ENCODE results near the gene HARBI1.

The HARBI1 gene

DNA sequence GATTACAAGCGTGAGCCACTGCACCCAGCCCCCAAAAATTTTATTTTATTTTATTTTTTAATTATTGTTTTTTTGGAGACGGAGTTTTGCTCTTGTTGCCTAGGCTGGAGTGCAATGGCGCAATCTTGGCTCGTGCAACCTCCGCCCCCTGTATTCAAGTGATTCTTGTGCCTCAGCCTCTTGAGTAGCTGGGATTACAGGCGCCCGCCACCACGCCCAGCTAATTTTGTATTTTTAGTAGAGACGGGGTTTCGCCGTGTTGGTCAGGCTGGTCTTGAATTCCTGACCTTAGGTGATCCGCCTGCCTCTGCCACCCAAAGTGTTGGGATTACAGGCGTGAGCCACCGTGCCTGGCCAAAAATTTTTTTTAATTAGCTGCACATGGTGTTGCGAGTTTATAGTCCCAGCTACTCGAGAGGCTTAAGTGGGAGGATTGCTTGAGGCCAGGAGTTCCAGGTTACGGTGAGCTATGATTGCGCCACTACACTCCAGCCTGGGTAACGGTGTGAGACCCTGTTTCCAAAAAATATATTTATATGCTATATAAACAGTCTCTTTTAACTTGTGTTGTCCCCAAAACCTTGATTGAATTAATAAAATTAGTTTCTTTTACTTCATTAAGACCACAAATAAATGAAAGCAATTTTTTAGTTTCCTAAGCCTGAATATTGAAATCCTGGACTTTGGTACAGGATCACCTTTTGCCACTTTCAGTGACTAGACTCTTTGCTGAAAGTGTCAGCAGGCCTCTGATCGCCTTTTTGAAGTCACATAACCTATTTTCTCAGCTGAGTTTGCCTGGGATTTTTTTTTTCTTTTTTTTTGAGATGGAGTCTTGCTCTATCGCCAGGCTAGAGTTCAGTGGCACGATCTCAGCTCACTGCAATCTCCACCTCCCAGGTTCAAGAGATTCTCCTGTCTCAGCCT is 16.5 kb upstream of the HARBI1 start:
- DNase-seq: no peak

DNA sequence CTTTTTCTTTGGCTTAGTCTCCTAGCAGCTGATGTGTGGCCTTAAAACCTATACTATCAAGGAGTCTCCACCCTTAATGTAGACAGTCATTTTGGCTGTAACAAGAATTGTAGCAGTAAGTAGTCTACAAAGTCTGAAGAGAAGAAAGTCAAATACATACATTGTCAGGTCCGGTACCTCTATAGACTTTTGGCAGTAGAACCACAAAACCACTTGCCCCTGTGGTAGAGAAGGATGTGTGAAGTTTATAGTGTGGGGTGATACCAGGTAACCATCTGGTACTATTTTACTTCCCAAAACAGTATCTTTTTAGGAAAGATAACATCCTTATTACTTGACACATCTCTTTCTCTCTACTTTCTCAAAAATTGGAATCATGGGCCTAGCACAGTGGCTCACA is 15.5 kb upstream of the HARBI1 start:
- no peak for DNase-seq

DNA sequence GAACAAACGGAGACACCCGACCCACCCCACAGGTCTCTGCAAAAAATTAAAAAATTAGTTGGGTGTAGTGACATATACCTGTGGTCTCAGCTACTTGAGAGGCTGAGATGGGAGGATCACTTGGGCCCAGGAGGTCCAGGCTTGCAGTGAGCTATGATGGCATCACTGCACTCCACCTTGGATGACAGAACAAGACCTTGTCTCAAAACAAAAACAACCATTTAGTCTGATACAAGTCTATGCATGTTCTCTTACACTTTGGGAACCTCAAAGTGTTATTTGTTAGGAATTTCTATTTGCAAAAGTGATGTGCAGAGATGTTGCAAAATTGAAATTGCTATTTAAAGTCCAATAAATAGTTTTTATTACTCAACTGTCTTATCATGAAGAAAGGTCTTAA is 14.6 kb upstream of the HARBI1 start:
- DNase-seq: no peak

DNA sequence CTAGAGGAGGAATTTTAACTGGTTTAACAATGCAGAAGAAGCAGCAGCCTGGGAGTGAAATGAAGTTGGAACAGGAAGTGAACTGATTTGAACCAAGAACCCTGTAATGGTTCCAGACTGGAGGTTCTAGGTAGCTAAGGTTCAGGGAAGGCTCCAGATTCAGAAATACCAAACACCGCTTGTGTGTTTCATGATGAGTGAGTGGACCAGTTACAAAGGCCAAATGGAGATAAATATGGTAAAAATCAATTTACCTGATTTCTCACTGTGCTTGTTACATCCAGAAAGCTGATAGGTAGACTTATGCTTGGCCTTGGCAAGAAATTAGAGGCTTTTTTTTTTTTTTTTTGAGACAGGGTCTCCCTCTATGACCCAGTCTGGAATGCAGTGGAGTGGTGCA is 13.2 kb upstream of the HARBI1 start:
- DNase-seq: no peak

DNA sequence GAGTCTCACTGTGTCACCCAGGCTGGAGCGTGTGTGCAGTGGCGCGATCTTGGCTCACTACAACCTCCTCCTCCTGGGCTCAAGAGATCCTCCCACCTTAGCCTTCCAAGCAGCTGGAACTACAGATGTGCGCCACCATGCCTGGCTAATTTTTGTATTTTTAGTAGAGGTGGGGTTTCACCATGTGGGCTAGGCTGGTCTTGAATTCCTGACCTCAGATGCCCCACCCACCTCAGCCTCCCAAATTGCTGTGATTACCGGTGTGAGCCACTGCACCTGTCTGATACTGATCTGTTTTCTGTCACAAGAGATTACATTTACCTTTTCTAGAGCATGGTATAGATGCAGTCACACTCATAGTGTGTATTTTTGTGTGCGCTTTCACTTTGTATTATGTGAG is 11.9 kb upstream of the HARBI1 start:
- DNase-seq: no peak

DNA sequence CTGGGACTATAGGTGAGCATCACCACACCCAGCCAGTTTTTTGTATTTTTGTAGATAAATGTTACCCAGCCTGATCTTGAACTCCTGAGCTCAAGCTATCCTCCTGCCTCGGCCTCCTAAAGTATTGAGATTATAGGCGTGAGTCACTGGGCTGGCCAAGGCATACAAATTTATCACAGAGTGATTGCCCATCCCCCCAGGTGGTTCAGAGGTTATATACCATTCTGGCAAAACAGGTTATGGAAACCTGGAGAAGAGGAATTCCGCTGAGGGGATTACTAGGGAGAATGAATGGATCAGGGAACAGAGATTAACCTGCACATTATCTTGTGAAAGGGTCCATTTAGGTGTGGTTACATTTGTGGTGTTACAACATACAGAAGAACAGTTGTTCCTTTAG is 8.4 kb upstream of the HARBI1 start:
- DNase-seq: no peak

DNA sequence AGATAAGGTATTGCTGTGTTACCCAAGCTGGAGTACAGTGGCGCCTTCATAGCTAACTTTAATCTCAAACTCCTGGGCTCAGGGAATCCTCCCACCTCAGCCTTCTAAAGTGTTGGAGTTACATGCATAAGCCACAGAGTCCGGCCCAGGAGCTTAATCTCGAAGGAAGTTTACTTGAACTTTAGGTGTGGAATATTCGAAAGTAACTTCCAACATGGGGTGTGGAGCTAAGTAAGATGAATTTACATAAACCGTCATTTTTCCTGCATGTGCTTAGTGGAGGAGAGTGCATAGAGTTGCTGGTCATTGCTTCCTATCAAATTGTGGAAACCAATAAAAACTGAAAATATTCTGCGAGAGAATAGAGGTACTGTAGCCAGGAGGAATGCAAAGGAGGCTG is 1.8 kb upstream of the HARBI1 start:
- peak; percentile 56 for DNase-seq

DNA sequence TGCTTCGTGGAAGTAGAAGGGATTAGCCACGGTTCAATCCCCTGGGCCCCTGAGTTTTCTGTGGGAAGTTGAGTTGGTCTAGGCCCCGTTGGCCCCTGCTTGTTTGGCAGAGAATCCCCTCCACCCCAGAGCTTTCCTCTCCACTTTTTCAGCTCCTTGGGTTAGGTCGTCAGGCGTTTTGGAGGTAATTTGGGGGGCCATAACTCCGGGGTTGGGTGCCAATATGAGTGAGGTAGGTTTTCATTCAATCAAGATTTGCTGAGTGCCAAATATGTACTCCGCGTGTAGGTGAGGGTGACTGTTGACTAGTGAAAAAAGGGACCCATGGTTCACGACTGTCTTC is 916 bp upstream of the HARBI1 start:
- DNase-seq: no peak

DNA sequence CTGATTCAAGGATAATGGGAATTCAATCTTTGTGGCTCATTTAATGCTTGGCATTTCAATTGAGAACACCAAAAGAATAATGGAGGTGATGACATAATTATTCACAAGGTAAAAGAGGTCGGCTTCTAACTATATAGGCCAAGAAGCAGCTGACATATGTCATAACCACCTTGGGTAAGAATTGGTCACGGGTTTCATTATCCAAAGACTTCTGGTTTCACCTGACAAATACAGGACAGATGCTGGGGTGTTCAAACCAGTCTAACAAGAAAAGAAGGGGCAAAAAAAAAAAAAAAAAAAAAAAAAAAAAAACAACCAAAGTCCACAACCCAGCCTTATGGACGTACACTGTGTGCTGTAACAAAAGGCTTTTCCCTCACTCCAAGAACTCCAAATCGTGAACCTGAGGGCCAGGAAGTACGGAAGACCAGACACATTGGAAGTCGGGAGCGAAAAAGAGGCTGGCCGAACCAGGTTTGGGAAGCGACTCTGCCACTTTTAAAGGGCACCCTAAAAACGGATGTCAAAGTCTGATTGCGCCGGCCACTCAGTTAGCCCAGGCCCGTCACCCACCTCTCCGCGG is 385 bp downstream of the HARBI1 start:
- DNase-seq: no peak

DNA sequence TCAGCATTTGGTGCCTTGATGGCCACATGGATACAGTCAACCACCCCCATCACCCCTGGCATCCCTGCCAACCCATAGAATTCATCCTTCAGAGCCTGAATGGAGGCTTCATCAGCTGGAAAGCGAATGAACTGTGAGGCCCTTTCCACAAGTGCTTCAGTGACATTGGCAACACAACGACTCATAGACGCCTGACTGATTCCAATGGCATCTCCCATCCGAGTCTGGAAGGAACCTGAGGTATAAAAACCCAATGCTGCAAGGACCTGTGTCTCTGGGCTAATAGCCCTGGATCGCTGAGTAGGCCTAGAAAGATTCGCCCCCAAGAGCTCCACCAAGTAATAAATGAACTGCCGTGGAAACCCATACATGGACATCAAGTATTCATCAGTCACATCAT is 1.3 kb downstream of the HARBI1 start:
- no peak for DNase-seq

DNA sequence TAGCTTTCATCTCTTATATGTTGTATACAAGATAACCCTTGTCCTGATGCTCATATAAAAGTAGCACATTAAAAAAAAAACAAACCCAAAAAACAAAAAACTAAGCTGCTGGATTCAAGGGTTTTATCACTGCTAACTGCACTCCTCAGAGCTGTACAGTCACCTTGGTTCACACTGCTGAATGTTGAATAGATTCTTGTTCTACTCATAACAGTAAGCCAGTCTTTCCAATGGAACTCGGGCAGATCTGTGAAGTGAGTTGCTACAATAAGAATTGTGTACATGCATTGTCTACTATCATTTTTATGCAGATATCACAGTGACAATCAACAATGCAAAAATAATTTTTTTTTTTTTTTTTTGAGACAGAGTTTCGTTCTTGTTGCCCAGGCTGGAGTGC is 4.7 kb downstream of the HARBI1 start:
- peak; percentile 74 for DNase-seq

DNA sequence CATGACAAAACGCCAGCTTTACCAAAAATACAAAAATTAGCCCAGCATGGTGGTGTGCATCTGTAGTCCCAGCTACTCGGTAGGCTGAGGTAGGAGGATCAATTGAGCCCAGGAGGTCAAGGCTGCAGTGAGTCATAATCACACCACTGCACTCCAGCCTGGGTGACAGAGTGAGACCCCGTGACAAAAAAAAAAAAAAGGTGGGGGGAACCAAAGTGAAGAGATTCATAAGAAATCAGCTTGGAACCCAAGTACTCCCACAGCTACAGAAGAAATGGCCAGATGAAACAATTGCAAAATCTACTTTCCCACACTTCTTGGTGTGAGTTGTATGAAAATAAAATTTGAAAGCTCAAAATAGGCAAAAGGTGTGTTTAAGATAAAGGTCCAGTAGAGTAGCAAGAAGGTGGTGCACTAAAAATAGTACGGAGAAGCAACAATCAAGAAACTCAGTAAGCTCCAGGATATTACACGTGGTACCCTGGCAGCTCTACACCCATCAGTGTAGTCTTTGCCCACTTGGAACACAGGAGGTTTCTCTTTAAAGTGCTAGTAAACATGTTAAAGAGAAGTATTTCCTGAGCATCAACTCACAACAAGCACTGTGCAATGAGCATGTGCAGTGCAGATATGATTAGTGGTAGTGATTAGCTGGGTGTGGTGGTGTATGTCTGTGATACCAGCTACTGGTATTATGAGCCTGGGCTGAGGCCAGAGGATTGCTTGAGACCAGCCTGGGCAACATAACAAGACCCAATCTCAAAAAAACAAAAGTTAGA is 5.3 kb downstream of the HARBI1 start:
- DNase-seq: peak; percentile 84

DNA sequence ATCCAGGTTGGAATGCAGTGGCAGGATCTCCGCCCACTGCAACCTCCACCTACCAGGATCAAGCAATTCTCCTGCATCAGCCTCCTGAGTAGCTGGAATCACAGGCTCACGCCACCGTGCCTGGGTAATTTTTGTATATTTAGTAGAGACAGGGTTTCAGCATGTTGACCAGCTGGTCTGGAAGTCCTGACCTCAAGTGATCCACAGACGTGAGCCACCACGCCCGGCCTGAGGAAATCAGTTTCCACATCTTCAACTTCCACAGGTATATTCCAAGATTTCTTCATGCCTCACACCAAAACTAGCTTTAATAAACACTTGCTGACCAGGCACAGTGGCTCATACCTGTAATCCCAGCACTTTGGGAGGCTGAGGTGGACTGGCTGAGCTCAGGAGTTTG is 7.6 kb downstream of the HARBI1 start:
- DNase-seq: no peak

DNA sequence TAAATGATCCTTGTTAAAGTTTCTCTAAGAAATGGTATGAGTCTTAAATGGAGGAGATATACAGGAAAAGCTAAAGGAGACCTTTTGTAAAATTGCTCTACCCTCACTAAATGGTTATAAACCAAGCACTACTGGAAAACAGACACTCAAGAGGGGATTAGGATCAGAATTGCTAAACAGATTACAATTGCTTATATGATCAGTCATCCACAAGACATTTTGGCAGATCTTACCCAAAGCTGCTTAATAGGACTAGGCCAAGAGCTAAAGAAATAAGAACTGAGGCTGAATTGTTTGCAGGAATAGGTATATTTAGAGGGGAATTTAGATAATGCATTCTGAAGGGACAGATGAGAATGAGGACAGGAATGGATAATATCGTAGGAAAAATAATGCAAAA is 9.5 kb downstream of the HARBI1 start:
- DNase-seq: no peak

DNA sequence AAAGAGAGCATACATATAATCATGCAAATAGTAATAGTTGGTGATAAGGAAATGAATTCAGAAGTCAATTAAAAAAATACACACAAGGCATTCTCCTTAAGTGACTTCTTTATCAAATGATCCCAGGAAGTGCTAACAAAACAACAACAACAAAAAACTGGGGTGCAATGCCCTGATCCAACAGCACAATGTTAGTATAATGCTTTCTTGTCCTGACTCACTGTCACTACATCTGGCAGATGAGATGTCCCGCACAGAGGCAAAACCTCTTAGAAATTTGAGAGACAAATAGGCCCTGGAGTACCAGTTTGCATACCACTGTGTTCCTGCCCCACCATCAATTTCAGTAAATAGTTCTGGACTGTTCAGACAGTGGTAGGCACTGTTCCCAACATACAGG is 12.2 kb downstream of the HARBI1 start:
- no peak for DNase-seq

DNA sequence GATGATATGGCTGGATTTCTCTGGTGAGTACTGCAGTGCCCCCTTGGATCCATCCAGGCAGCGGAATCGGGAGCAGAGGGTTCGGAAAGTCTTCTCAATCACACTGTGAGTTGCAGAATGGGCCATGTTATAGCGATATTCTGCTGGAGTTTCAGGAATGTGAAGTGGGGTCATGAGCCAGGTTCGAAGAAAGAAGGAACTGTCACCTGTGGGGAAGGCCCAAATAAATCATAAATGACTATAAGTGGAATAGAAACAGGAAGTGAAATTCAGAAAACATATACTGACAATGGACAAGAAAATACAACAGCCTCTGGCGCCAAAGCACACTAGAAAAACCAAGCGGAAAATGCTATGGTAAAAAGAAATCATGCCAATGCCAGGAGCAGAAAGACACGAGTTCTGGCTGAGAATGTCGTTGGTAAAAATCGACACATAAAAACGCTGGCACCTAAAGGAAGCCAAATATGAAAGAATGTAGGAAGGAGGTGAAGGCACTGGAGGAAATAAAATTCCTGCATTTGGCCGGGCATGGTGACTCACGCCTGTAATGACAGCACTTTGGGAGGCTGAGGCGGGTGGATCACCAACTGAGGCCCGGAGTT is 13.2 kb downstream of the HARBI1 start:
- no peak for DNase-seq

DNA sequence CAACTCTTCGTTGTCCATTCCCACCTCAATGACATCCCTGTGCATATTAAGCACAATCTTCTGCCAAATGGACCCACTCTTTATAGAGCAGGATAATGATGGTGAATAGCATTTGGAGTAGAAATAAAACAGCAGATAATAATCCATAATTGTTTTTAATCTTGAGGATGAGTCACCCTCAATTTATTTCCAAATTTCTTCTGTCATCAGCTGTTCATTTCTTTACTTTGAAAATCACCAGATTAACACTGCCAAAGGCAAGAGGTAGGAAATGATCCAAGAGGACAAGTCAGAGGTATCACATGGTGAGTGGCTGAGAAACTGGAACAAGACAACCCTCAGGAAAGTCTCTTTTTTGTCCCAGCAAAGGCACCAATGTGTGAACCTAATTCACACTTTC is 15.9 kb downstream of the HARBI1 start:
- DNase-seq: no peak

DNA sequence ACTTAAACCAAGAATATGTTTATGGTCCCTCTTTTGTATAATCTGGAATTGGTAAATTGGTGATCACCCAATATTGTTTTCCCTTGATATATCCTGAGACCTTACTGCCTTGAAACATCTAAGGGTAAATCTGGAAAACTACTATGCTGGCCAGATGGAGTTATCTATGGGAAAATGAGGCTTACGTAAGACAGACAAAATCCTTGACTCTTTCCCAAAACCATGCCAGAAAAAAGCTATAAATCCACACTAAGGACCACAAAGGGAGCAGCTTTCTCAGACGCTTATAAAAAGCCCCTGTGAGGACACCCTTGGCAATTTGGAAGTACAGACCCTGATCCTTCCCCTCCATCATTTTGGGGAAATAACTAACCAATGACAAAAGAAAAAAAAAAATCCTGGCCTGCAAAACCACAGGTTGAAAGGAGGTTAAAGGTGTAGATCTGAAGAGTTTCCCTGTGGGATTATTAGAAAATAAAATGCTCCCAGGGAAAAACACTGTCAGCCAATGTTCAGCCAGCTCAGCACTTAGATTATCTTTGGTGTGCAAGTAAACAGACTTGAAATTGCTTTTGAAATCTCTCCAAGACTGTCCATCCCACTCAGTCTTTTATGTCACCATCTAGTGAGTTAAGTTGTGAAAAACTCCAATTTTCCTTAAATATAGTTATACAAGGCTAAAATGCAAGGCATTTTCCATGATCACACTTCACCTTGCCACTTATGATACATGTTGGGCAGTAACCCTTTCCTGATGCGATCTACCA is 16.6 kb downstream of the HARBI1 start:
- no peak for DNase-seq

DNA sequence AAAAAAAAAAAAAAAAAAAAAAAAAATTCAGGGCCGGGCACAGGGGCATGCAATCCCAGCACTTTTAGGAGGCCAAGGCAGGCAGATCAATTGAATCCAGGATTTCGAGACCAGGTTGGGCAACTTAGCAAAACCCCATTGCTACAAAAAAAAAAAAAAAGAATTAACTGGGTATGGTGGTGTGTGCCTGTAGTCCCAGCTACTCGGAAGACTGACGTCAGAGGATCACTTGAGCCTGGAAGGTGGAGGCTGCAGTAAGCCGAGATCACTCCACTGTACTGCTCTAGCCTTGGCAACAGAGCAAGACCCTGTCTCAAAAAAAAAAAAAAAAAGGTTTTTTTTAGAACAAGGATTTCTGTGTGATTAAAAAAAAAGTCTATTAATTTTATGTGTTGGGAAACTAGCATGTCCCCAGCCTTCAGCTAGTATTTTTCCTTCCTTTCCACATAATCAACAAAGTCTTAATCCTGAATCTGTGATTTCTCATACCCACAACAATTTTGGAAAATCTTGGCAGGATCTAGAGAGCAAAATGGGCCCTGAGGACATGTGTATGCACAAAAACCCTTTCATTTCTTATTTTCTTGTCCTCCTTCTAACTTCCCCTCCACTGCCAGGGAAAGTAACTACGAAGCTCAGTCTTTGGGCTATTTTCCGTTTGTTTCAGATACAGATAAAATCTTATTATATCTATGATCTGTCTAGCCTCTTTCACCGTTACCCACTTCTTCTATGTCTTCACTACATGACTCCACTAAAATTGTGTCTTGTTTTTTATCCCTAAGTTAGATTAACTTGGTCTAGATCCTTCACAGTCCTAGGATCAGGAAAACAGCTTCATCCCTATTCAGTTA is 17.5 kb downstream of the HARBI1 start:
- DNase-seq: no peak

DNA sequence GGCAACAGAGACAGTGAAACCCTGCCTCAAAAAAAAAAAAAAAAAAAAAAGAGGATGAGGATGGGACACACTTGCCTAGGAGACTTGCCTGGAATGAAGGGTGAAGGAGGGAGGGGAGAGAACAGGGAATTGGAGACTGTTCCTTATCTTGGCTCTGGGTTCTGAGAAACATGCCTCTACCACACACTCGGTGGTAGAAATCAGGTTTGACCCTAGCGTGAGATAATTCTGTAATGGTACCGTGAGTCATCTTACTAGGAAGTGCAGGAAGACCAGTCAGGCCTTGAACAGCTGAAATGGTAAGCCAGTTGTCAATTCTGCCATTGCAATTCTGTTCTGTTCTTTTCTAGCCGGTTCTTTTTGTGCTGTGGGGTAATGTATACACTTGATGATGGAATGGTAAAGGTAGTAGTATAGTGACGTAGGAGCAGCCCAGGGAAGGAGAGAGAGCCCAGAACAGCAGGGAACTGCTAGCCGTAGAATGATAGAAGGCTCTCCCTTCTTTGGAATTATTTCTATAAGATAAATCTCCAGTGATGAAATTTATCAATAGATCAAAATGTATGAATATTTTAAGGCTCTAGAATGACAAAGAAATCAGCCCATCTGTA is 19.3 kb downstream of the HARBI1 start:
- DNase-seq: peak; percentile 91

DNA sequence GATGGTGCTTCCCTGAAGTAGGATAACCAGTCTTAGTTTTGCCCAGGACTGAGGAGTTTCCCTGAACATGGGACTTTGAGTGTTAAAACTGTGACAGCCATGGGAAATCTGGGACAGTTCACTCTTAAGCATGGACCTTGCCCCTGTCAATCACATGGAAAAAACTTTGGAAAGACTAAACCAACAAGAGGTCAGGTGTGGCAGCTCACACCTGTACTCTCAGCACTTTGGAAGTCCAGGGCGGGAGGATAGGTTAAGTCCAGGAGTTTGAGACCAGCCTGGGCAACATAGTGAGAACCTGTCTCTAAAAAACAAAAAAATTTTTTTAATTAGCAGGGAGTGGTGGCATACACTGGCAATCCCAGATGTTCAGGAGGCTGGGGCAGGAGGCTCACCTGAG is 19.9 kb downstream of the HARBI1 start:
- DNase-seq: no peak
